ENCODE data around the gene FRAT2. TPM values are rescaled to one million over a fixed set of nuclear protein-coding genes. Genes with fewer than 3 reads are reported as not detected.
A peak's percentile ranks its signal among the peaks of the same experiment; 100 is the strongest.

FRAT2 gene
- polyA plus RNA-seq, 1 experiment: 1.8 TPM

- CTCF ChIA-PET: interaction anchor here (1.6 to 1.7 kb wide), 2 partner anchors 13 to 45 kb away, joined by 4 read pairs; no protein-coding TSS in a partner anchor
- H3K4me3 ChIP-seq (ENCODE audit: low read depth, low read length): peak within 1 kb of the TSS; percentile 63
- DNase-seq (ENCODE audit: low read depth): peak; percentile 39
- no peaks in the 10 kb centered on the region for H3K36me3 ChIP-seq (ENCODE audit: control insufficient read depth, insufficient read depth, low read length)
- TF ChIP-seq CTCF (IDR thresholded peaks at IDR 0.05; ENCODE audit: insufficient read depth, low read depth, low read length): no peak
- POLR2A ChIA-PET: no interaction called here
- no peaks in the 10 kb centered on the region for H3K27me3 ChIP-seq (ENCODE audit: control insufficient read depth, insufficient read depth, low read length)
Measured at GRCh38 chr10:97318772-97319651, 15.5 kb downstream of the FRAT2 start, which contains the start of gene FRAT1. Gene FRAT1, plus strand, starts transcription at chr10:97319271. Its CDS starts 183 bp downstream, at chr10:97319454.

GRCh38 chr10:97314671-97315070, 19.9 kb downstream of the FRAT2 start:
- CTCF ChIA-PET: interaction anchor here (0.8 to 2.0 kb wide), 2 partner anchors 17 to 242 kb away, joined by 4 to 8 read pairs; no protein-coding TSS in a partner anchor
- Histone ChIP-seq H3K4me3 (ENCODE audit: low read depth, low read length) (no peak overlapping the region), H3K36me3 (ENCODE audit: control insufficient read depth, insufficient read depth, low read length) (no peaks in the 10 kb centered on the region), H3K27me3 (ENCODE audit: control insufficient read depth, insufficient read depth, low read length) (no peaks in the 10 kb centered on the region)
- no peak for DNase-seq (ENCODE audit: low read depth)
- POLR2A ChIA-PET: no interaction called here
- no peak for TF ChIP-seq CTCF (IDR thresholded peaks at IDR 0.05; ENCODE audit: insufficient read depth, low read depth, low read length)

GRCh38 chr10:97312897-97313296, 21.6 kb downstream of the FRAT2 start:
- CTCF ChIA-PET: interaction anchor here (0.6 kb wide), 1 partner anchor 364 kb away, joined by 3 read pairs; no protein-coding TSS in a partner anchor
- H3K27me3 ChIP-seq (ENCODE audit: control insufficient read depth, insufficient read depth, low read length): no peaks in the 10 kb centered on the region
- TF ChIP-seq CTCF (IDR thresholded peaks at IDR 0.05; ENCODE audit: insufficient read depth, low read depth, low read length): no peak
- no peaks in the 10 kb centered on the region for H3K36me3 ChIP-seq (ENCODE audit: control insufficient read depth, insufficient read depth, low read length)
- H3K4me3 ChIP-seq (ENCODE audit: low read depth, low read length): no peak overlapping the region
- no peak for DNase-seq (ENCODE audit: low read depth)
- POLR2A ChIA-PET: no interaction called here

GRCh38 chr10:97311111-97311626, 23.4 kb downstream of the FRAT2 start:
- CTCF ChIA-PET: interaction anchor here (0.6 kb wide), 1 partner anchor 31 kb away, joined by 3 read pairs; no protein-coding TSS in a partner anchor
- Histone ChIP-seq H3K36me3 (ENCODE audit: control insufficient read depth, insufficient read depth, low read length) (no peaks in the 10 kb centered on the region), H3K4me3 (ENCODE audit: low read depth, low read length) (no peak overlapping the region), H3K27me3 (ENCODE audit: control insufficient read depth, insufficient read depth, low read length) (no peaks in the 10 kb centered on the region)
- no peak for TF ChIP-seq CTCF (IDR thresholded peaks at IDR 0.05; ENCODE audit: insufficient read depth, low read depth, low read length)
- POLR2A ChIA-PET: no interaction called here
- no peak for DNase-seq (ENCODE audit: low read depth)

Data from BJ (cell line).